NK-92 (cell line): ENCODE results near the gene POLR2L.

Source experiments
- DNase-seq: peaks from one replicate; lab custom pipeline; 2025; ENCODE audit not compliant: unreplicated experiment; lab: John Stamatoyannopoulos, UW

POLR2L gene

GRCh38 chr11:855796-856195 lies 13.5 kb upstream of the POLR2L start:
- no peak for DNase-seq

GRCh38 chr11:855330-855674 lies 13.0 kb upstream of the POLR2L start:
- no peak for DNase-seq

GRCh38 chr11:854601-855329 lies 12.4 kb upstream of the POLR2L start:
- DNase-seq, result no peak

- DNase-seq, result no peak
Observed at GRCh38 chr11:853682-854448, 11.5 kb upstream of the POLR2L start.

GRCh38 chr11:852762-853161 lies 10.4 kb upstream of the POLR2L start:
- DNase-seq, result no peak

GRCh38 chr11:850775-851763 lies 8.7 kb upstream of the POLR2L start:
- DNase-seq, result no peak

- no peak for DNase-seq
Observed at GRCh38 chr11:849951-850774, 7.8 kb upstream of the POLR2L start.

- no peak for DNase-seq
Observed at GRCh38 chr11:849104-849824, 6.9 kb upstream of the POLR2L start.

- DNase-seq, result no peak
Observed at GRCh38 chr11:848380-848931, 6.1 kb upstream of the POLR2L start.

GRCh38 chr11:847876-848275 lies 5.5 kb upstream of the POLR2L start:
- DNase-seq, result no peak

- DNase-seq, result no peak
Observed at GRCh38 chr11:846496-847098, 4.3 kb upstream of the POLR2L start.

- no peak for DNase-seq
Observed at GRCh38 chr11:845872-846495, 3.7 kb upstream of the POLR2L start.

- DNase-seq, result no peak
Observed at GRCh38 chr11:844693-845644, 2.6 kb upstream of the POLR2L start.

GRCh38 chr11:843818-844692 lies 1.7 kb upstream of the POLR2L start:
- DNase-seq, result no peak

- DNase-seq, result no peak
Observed at GRCh38 chr11:843086-843734, 881 bp upstream of the POLR2L start.

GRCh38 chr11:841981-842369 lies 354 bp downstream of the POLR2L start:
- no peak for DNase-seq
